ENCODE measurements around the gene CHRNA3.

Gene CHRNA3

DNA sequence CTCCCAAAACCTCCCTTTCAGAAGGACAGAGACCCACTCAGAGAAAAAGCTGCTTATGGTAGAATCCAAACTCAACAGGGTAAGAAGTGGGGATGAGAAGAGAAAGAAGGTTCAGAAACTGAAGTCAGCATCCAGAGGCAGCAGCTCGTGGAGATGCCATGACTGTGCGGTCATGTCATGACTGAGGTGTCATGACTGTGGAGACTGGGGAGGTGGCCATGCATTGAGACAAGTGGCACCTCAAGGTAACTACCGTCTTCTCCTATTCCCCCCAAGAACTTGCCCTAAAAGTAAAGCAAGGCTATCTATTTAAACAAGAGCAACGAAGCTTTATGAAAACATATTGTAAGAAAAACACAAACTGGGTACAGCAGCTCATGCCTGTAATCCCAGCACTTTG is 15.1 kb downstream of the CHRNA3 start:
- Histone ChIP-seq H3K9me3 (no peaks in the 10 kb centered on the region), H3K36me3 (peaks cover 96% of the 10 kb centered on the region), H3K4me1 (no peaks in the 10 kb centered on the region), H3K4me3 (ENCODE audit: low read depth, low read length) (no peak overlapping the region), H3K27me3 (no peaks in the 10 kb centered on the region)
- TF ChIP-seq, protein P1, sequence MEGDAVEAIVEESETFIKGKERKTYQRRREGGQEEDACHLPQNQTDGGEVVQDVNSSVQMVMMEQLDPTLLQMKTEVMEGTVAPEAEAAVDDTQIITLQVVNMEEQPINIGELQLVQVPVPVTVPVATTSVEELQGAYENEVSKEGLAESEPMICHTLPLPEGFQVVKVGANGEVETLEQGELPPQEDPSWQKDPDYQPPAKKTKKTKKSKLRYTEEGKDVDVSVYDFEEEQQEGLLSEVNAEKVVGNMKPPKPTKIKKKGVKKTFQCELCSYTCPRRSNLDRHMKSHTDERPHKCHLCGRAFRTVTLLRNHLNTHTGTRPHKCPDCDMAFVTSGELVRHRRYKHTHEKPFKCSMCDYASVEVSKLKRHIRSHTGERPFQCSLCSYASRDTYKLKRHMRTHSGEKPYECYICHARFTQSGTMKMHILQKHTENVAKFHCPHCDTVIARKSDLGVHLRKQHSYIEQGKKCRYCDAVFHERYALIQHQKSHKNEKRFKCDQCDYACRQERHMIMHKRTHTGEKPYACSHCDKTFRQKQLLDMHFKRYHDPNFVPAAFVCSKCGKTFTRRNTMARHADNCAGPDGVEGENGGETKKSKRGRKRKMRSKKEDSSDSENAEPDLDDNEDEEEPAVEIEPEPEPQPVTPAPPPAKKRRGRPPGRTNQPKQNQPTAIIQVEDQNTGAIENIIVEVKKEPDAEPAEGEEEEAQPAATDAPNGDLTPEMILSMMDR (IDR thresholded peaks at IDR 0.05; ENCODE audit: low read depth, low read length), result no peak
- DNase-seq, result no peak

DNA sequence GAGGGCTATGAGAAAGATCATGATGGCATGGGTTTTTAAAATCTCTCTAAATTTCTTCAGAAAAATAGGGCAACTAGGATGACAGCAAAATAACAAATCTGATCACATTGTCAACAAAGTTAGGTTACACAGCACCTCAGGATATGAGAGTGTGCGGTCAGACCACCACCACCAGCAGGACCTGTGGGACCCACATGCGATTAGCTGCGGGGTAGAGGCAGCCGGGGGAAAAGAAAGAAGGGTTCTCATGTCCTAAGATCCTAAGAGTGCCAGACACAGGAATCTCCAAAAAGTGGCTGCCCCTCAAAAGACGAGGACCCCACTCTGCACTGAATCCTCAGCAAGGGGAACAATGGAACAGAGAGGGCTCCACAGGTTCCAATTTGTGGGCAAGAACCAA is 15.6 kb downstream of the CHRNA3 start:
- H3K9me3 ChIP-seq, result no peaks in the 10 kb centered on the region
- no peaks in the 10 kb centered on the region for H3K4me1 ChIP-seq
- no peak overlapping the region for H3K4me3 ChIP-seq (ENCODE audit: low read depth, low read length)
- TF ChIP-seq, protein P1 (IDR thresholded peaks at IDR 0.05; ENCODE audit: low read depth, low read length), result no peak
- no peak for DNase-seq
- H3K27me3 ChIP-seq, result no peaks in the 10 kb centered on the region
- peaks cover 98% of the 10 kb centered on the region for H3K36me3 ChIP-seq

DNA sequence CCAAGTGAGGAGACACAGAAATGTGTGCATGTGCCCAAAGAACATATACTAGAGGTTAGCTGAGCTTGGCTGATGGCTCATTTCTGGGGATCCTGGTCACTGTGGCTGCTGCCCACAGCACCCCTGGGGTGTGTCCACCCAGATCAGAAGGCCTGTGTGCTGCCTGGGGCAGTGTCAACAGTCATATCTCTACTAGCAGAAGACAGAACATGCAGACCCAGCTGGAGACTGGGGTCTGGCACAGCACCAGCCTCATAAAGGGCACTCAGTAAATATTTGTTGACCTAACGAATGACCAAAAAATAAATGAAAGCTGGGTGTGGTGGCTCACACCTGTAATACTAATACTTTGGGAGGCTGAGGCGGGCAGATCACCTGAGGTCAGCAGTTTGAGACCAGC is 16.4 kb downstream of the CHRNA3 start:
- Histone ChIP-seq H3K4me1 (no peaks in the 10 kb centered on the region), H3K36me3 (peaks cover 96% of the 10 kb centered on the region), H3K27me3 (no peaks in the 10 kb centered on the region), H3K4me3 (ENCODE audit: low read depth, low read length) (no peak overlapping the region), H3K9me3 (no peaks in the 10 kb centered on the region)
- DNase-seq, result no peak
- TF ChIP-seq, protein P1 (IDR thresholded peaks at IDR 0.05; ENCODE audit: low read depth, low read length), result no peak

DNA sequence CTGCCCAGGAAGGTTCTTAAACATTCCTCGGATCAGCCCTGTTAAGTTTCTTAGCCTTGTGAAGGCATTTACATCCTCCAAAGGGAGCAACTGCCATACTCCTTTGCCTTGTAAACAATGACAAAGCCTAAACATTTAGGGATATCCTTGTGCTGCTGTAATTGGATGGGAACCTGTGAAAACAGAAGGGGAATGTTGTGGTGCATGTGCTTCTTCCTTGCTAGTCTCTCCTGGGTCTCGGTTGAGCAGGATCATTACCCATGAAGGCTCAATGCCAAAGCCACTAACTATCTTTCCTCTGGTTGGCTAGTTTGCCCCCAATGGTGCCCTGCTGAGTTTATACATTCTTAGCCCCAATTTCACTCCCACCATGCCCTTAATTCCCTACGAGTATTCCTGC is 17.3 kb downstream of the CHRNA3 start:
- H3K36me3 ChIP-seq, result peaks cover 96% of the 10 kb centered on the region
- TF ChIP-seq, protein P1 (IDR thresholded peaks at IDR 0.05; ENCODE audit: low read depth, low read length), result no peak
- H3K27me3 ChIP-seq, result no peaks in the 10 kb centered on the region
- no peak overlapping the region for H3K4me3 ChIP-seq (ENCODE audit: low read depth, low read length)
- H3K4me1 ChIP-seq, result no peaks in the 10 kb centered on the region
- H3K9me3 ChIP-seq, result no peaks in the 10 kb centered on the region
- DNase-seq, result no peak

DNA sequence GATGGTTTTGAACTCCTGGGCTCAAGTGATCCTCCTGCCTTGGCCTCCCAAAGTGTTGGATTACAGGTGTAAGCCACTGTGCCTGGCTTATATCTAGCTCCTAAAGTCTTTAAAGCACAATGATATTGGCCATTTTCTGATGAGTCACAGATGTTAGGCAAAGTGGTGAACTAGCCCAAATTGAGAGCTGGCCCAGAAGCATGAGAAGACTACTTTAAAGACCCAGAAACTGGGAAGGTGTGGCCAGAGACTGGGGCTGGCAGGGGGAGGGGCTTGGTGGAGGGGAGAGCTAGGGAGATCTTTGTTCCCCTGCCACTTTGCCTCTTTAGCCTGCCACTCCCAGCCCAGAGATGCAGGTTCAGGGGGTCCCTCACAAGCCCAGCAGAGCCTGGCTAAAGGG is 21.6 kb downstream of the CHRNA3 start:
- 0 out of 2 replicates have a peak, but pooled peaks cover 4% of the 10 kb centered on the region for H3K4me1 ChIP-seq
- no peak for DNase-seq
- H3K27me3 ChIP-seq, result no peaks in the 10 kb centered on the region
- TF ChIP-seq, protein P1 (IDR thresholded peaks at IDR 0.05; ENCODE audit: low read depth, low read length), result no peak
- peaks cover 98% of the 10 kb centered on the region for H3K36me3 ChIP-seq
- no peak overlapping the region for H3K4me3 ChIP-seq (ENCODE audit: low read depth, low read length)
- H3K9me3 ChIP-seq, result no peaks in the 10 kb centered on the region

DNA sequence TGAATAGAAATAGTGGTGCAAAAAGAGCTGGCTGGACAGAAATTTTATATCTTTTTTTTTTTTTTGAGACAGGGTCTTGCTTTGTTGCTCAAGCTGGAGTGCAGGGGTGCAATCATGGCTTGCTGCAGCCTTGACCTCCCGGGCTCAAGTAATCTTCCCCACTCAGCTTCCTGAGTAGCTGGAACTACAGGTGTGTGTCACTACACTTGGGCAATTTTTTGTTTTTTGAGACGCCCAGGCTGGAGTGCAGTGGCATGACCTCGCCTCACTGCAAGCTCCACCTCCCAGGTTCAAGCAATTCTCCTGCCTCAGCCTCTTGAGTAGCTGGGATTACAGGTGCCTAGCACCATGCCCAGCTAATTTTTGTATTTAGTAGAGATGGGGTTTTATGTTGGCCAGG is 22.4 kb downstream of the CHRNA3 start:
- H3K4me1 ChIP-seq, result 0 out of 2 replicates have a peak, but pooled peaks cover 4% of the 10 kb centered on the region
- H3K27me3 ChIP-seq, result no peaks in the 10 kb centered on the region
- H3K4me3 ChIP-seq (ENCODE audit: low read depth, low read length), result no peak overlapping the region
- peaks cover 98% of the 10 kb centered on the region for H3K36me3 ChIP-seq
- TF ChIP-seq, protein P1 (IDR thresholded peaks at IDR 0.05; ENCODE audit: low read depth, low read length), result no peak
- H3K9me3 ChIP-seq, result no peaks in the 10 kb centered on the region
- DNase-seq, result no peak
